GM12892 (cell line): ENCODE measurements around the gene PLCL1.

Experiments
- POLR2A ChIP-seq: IDR thresholded peaks from 2 replicates; pipeline ENCODE4 v1.6.1; 2011; ENCODE audit warnings: low read depth, low read length, control low read depth
- POLR2AphosphoS5 ChIP-seq: IDR thresholded peaks from 2 replicates; pipeline ENCODE4 v1.6.1; 2011; ENCODE audit warnings: low read depth, low read length, control low read depth
- TAF1 ChIP-seq: IDR thresholded peaks from 2 replicates; pipeline ENCODE4 v1.6.1; 2011; ENCODE audit warnings: low read depth, mild to moderate bottlenecking, control low read depth, low read length, borderline replicate concordance

- no peak for TF ChIP-seq POLR2A
- no peak for TF ChIP-seq POLR2AphosphoS5
- no peak for TF ChIP-seq TAF1
Observed at GRCh38 chr2:197993363-197993762, 189.0 kb downstream of the PLCL1 start.
